ENCODE results near the gene SLC7A4.

Gene SLC7A4

DNA sequence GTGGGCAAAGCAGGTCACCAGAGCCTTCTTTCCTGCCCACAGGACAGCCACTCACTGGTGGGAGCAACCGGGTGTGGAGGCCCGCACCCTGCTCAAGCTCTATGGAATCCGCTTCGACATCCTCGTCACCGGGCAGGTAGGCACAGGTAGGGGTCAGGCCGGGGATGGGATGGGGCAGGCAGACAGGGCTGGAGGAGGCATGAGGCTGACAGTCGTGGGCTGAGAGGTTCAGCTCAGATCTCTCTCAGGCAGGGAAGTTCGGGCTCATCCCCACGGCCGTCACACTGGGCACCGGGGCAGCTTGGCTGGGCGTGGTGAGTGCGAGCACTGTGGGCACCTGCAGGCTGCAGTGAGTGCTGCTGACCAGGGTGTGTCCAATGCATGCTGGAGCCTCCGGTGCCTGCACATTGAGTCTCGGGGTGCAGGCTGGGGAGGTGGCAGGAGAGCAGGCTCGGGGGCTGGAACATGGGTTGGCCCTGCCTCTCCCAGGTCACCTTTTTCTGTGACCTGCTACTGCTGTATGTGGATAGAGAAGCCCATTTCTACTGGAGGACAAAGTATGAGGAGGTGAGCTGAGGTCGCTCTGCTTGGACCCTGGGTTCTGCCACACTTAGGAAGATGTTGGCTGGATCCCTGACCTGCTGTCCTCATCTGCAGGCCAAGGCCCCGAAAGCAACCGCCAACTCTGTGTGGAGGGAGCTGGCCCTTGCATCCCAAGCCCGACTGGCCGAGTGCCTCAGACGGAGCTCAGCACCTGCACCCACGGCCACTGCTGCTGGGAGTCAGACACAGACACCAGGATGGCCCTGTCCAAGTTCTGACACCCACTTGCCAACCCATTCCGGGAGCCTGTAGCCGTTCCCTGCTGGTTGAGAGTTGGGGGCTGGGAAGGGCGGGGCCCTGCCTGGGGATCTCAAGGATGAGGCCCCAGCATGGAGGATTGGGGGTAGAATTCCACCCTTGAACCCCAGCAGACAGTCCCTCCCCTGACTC is 6.3 kb downstream of the SLC7A4 start:
- peak; percentile 25 for DNase-seq (ENCODE audit: low spot score)
- TF ChIP-seq, protein P1, sequence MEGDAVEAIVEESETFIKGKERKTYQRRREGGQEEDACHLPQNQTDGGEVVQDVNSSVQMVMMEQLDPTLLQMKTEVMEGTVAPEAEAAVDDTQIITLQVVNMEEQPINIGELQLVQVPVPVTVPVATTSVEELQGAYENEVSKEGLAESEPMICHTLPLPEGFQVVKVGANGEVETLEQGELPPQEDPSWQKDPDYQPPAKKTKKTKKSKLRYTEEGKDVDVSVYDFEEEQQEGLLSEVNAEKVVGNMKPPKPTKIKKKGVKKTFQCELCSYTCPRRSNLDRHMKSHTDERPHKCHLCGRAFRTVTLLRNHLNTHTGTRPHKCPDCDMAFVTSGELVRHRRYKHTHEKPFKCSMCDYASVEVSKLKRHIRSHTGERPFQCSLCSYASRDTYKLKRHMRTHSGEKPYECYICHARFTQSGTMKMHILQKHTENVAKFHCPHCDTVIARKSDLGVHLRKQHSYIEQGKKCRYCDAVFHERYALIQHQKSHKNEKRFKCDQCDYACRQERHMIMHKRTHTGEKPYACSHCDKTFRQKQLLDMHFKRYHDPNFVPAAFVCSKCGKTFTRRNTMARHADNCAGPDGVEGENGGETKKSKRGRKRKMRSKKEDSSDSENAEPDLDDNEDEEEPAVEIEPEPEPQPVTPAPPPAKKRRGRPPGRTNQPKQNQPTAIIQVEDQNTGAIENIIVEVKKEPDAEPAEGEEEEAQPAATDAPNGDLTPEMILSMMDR (IDR thresholded peaks at IDR 0.05; ENCODE audit: borderline replicate concordance, control extremely low read depth, extremely low read depth, insufficient read depth, missing control alignments): no peak
- in situ Hi-C loops (cut with MboI; ENCODE audit: low sequenced_read_pairs, unreplicated experiment): no loop called here

- TF ChIP-seq, protein P1 (IDR thresholded peaks at IDR 0.05; ENCODE audit: borderline replicate concordance, control extremely low read depth, extremely low read depth, insufficient read depth, missing control alignments): no peak
- in situ Hi-C loops (cut with MboI; ENCODE audit: low sequenced_read_pairs, unreplicated experiment): no loop called here
- peak; percentile 50 for DNase-seq (ENCODE audit: low spot score)
Observed at GRCh38 chr22:21025266-21025665, 7.1 kb downstream of the SLC7A4 start.

GRCh38 chr22:21022955-21023614 is 9.3 kb downstream of the SLC7A4 start:
- TF ChIP-seq, protein P1 (IDR thresholded peaks at IDR 0.05; ENCODE audit: borderline replicate concordance, control extremely low read depth, extremely low read depth, insufficient read depth, missing control alignments): no peak
- no peak for DNase-seq (ENCODE audit: low spot score)
- in situ Hi-C loops (cut with MboI; ENCODE audit: low sequenced_read_pairs, unreplicated experiment): no loop called here

- TF ChIP-seq, protein P1 (IDR thresholded peaks at IDR 0.05; ENCODE audit: borderline replicate concordance, control extremely low read depth, extremely low read depth, insufficient read depth, missing control alignments): no peak
- in situ Hi-C loops (cut with MboI; ENCODE audit: low sequenced_read_pairs, unreplicated experiment): no loop called here
- DNase-seq (ENCODE audit: low spot score): no peak
Observed at GRCh38 chr22:21022507-21022906, 9.9 kb downstream of the SLC7A4 start.

DNA sequence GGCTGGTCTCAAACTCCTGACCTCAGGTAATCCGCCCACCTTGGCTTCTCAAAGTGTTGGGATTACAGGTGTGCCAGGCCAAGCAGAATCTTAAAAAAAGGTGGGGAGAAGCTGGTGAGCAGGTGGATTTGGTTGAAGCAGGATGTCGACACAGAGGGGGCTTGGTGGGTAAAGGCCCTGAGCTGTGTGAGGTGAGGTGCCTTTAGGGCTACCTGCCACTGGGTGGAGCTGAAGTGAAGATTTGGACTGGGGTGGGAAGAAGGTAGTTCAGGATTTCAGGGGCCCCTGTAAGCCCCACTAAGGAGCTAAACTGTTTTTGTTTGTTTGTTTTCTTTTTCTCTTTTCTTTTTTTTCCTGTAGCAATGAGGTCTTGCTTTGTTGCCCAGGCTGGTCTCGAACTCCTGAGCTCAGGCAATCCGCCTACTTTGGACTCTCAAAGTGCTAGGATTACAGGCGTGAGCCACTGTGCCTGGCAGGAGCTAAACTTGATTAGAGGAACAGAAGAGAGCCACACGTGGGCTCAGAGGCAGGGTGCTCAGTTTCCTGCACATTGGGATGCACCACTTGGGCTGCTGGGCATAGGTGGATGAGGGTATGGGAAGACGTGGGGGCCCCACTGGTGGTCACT is 11.4 kb downstream of the SLC7A4 start:
- peak; percentile 75 for DNase-seq (ENCODE audit: low spot score)
- in situ Hi-C loops (cut with MboI; ENCODE audit: low sequenced_read_pairs, unreplicated experiment): no loop called here
- TF ChIP-seq, protein P1 (IDR thresholded peaks at IDR 0.05; ENCODE audit: borderline replicate concordance, control extremely low read depth, extremely low read depth, insufficient read depth, missing control alignments): peak; percentile 23

GRCh38 chr22:21018314-21018713 is 14.0 kb downstream of the SLC7A4 start:
- in situ Hi-C loops (cut with MboI; ENCODE audit: low sequenced_read_pairs, unreplicated experiment): no loop called here
- DNase-seq (ENCODE audit: low spot score): no peak
- TF ChIP-seq, protein P1 (IDR thresholded peaks at IDR 0.05; ENCODE audit: borderline replicate concordance, control extremely low read depth, extremely low read depth, insufficient read depth, missing control alignments): no peak
